ENCODE measurements around the gene CRELD1. TPM values are rescaled to one million over a fixed set of nuclear protein-coding genes. Genes with fewer than 3 reads are reported as not detected.

Gene CRELD1
- total and polyA plus RNA-seq, 9 of the 15 experiments (the other 6 are each of a cell fraction or from before 2014, with no cell fraction given) = 3.3 to 25.8 (median 16.5) TPM

DNA sequence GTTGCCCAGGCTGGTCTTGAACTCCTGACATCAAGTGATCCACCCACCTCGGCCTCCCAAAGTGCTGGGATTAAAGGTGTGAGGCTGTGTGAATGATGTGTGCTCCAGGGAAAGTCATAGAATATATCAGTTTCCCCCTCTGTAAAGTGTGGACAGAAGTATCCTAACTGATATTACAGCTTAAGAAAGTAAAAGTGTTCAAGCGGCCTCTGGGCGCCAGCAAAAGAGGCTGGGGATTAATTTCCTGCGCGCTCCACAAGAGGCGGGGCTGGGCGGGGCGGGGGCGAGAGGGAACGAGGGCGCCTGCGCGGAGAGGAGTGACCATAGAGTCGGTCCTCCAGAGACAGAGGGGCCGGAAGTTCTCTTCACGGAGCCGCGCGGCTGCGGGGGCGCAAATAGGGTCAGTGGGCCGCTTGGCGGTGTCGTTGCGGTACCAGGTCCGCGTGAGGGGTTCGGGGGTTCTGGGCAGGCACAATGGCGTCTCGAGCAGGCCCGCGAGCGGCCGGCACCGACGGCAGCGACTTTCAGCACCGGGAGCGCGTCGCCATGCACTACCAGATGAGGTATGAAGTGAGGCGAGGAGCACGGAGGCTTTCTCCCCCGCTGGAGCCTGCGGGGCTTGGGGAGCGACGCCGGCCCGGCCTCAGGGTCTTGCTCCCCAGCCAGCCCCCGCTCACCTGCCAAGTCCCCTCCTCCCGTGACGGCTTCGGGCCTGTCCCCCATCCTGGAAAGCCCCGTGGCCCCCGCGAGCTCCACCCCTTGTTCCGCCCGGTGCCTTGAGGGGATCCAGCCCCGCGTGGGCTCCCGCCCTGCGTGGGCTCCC, 43.2 kb upstream of the CRELD1 start, which contains the start of gene JAGN1 (continued):
- TF ChIP-seq JUNB (CRISPR knock-in tag; conservative IDR thresholded peaks at IDR 0.05) = 0 out of 2 replicates have a peak, but pooled peaks have one; percentile 33
- TF ChIP-seq, protein P1, sequence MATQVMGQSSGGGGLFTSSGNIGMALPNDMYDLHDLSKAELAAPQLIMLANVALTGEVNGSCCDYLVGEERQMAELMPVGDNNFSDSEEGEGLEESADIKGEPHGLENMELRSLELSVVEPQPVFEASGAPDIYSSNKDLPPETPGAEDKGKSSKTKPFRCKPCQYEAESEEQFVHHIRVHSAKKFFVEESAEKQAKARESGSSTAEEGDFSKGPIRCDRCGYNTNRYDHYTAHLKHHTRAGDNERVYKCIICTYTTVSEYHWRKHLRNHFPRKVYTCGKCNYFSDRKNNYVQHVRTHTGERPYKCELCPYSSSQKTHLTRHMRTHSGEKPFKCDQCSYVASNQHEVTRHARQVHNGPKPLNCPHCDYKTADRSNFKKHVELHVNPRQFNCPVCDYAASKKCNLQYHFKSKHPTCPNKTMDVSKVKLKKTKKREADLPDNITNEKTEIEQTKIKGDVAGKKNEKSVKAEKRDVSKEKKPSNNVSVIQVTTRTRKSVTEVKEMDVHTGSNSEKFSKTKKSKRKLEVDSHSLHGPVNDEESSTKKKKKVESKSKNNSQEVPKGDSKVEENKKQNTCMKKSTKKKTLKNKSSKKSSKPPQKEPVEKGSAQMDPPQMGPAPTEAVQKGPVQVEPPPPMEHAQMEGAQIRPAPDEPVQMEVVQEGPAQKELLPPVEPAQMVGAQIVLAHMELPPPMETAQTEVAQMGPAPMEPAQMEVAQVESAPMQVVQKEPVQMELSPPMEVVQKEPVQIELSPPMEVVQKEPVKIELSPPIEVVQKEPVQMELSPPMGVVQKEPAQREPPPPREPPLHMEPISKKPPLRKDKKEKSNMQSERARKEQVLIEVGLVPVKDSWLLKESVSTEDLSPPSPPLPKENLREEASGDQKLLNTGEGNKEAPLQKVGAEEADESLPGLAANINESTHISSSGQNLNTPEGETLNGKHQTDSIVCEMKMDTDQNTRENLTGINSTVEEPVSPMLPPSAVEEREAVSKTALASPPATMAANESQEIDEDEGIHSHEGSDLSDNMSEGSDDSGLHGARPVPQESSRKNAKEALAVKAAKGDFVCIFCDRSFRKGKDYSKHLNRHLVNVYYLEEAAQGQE (IDR thresholded peaks at IDR 0.05; ENCODE audit: borderline replicate concordance) = no peak; the same call in 1 of the 2 replicates
- TF ChIP-seq, protein P1 (CRISPR knock-in tag; IDR thresholded peaks at IDR 0.05; ENCODE audit: low read depth) = peak; percentile 79
- TF ChIP-seq CBX3 (IDR thresholded peaks at IDR 0.05; ENCODE audit: borderline replicate concordance in 1 of 2, low read length in 2 of 2) = no peak
- TF ChIP-seq, protein P2, sequence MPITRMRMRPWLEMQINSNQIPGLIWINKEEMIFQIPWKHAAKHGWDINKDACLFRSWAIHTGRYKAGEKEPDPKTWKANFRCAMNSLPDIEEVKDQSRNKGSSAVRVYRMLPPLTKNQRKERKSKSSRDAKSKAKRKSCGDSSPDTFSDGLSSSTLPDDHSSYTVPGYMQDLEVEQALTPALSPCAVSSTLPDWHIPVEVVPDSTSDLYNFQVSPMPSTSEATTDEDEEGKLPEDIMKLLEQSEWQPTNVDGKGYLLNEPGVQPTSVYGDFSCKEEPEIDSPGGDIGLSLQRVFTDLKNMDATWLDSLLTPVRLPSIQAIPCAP (CRISPR knock-in tag; IDR thresholded peaks at IDR 0.05; ENCODE audit: borderline replicate concordance) = 0 out of 2 replicates have a peak, but pooled peaks have one; percentile 14
- TF ChIP-seq ZFX (CRISPR knock-in tag; IDR thresholded peaks at IDR 0.05) = peak; percentile 93
- peak; percentile 86 for TF ChIP-seq L3MBTL2 (IDR thresholded peaks at IDR 0.05)
- no peak for TF ChIP-seq ZNF311 (CRISPR knock-in tag; IDR thresholded peaks at IDR 0.05)
- no peak for TF ChIP-seq TAF15 (IDR thresholded peaks at IDR 0.05; ENCODE audit: low read depth, low read length)
- TF ChIP-seq ZNF561 (CRISPR knock-in tag; conservative IDR thresholded peaks at IDR 0.05) = no peak
- TF ChIP-seq ZNF830 (CRISPR knock-in tag; IDR thresholded peaks at IDR 0.05) = no peak
- TF ChIP-seq ATF1 (CRISPR knock-in tag; IDR thresholded peaks at IDR 0.05) = no peak
- TF ChIP-seq ATF1 (tag; IDR thresholded peaks at IDR 0.05) = peak; percentile 76; the same call in 1 of the 2 replicates
- TF ChIP-seq FOSL1 (tag; conservative IDR thresholded peaks at IDR 0.05) = 0 out of 2 replicates have a peak, but pooled peaks have one; percentile 9
- TF ChIP-seq RBM34 (IDR thresholded peaks at IDR 0.05; ENCODE audit: borderline replicate concordance, insufficient read depth, low read length) = no peak
- TF ChIP-seq ZNF699 (CRISPR knock-in tag; IDR thresholded peaks at IDR 0.05; ENCODE audit: insufficient replicate concordance) = no peak
- TF ChIP-seq VEZF1 (CRISPR knock-in tag; IDR thresholded peaks at IDR 0.05) = peak; percentile 98
